ENCODE data around the gene LRRTM3. TPM values are rescaled to one million over a fixed set of nuclear protein-coding genes. Genes with fewer than 3 reads are reported as not detected.

The LRRTM3 gene
- total RNA-seq, 1 experiment from 2014 or later: 0.96 TPM

DNA sequence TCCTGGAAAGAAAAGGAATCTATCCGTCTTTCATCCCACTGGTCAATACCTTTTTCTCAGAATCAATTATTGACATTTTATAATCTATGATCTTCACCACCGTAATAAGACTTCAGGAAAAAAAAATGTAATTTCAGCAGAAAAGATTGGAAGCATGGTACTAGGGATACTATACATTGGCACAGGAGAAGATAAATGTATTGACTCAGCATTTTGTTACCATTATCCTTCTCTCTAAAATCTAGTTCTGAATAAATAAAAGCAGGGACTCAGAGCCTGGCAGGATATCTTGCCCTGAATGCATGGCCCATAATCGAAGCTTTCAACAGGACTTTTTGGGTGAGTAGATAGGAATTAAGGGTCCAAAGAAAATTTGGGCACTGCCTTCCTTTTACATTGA, 120.7 kb downstream of the LRRTM3 start:
- Histone ChIP-seq H2BK20ac (ENCODE audit: low read depth, low read length, poor library complexity, severe bottlenecking) (no peak overlapping the region), H3K79me1 (ENCODE audit: insufficient read depth, low read depth, low read length, poor library complexity, severe bottlenecking) (no peaks in the 10 kb centered on the region), H3K18ac (ENCODE audit: insufficient read length, low read depth, low read length) (no peak overlapping the region), H3K79me2 (ENCODE audit: insufficient read depth, low read length) (no peaks in the 10 kb centered on the region), H4K20me1 (ENCODE audit: control insufficient read depth, insufficient read depth, insufficient read length) (no peaks in the 10 kb centered on the region), H4K8ac (replicated peaks; ENCODE audit: insufficient read length, low read depth, low read length) (no peak overlapping the region), H3K27me3 (ENCODE audit: insufficient read depth, low read length) (no peaks in the 10 kb centered on the region), H3K27ac (ENCODE audit: insufficient read length, low read depth, low read length) (no peak overlapping the region), H3K23ac (ENCODE audit: insufficient read length, low read depth, low read length) (no peak overlapping the region), H2AK5ac (ENCODE audit: insufficient read length, low read length) (no peak overlapping the region), H2BK5ac (ENCODE audit: insufficient read length, low read length) (no peak overlapping the region), H3K56ac (ENCODE audit: insufficient read length, low read depth, low read length) (no peak overlapping the region), H4K5ac (ENCODE audit: insufficient read length, low read depth, low read length) (no peak overlapping the region), H3K9ac (ENCODE audit: extremely low read depth, insufficient read length, low read length) (no peak overlapping the region), H3K9me3 (ENCODE audit: control insufficient read depth, low read depth, low read length) (no peaks in the 10 kb centered on the region), H3K4me1 (ENCODE audit: insufficient read depth, low read length) (no peaks in the 10 kb centered on the region), H2AFZ (ENCODE audit: low read length) (no peak overlapping the region), H2BK12ac (ENCODE audit: insufficient read length, low read depth, low read length) (no peak overlapping the region), H3T11ph (ENCODE audit: low read length) (no peak overlapping the region), H4K91ac (ENCODE audit: insufficient read length, low read depth, low read length) (no peak overlapping the region), H2BK120ac (ENCODE audit: low read depth, low read length, poor library complexity, severe bottlenecking) (no peak overlapping the region), H3K4me2 (ENCODE audit: insufficient read depth, insufficient read length, low read length) (no peak overlapping the region), H2BK15ac (ENCODE audit: low read depth, low read length) (no peak overlapping the region), H3K14ac (ENCODE audit: insufficient read depth, low read length) (no peak overlapping the region), H3K4ac (ENCODE audit: low read depth, low read length) (no peak overlapping the region), H3K23me2 (ENCODE audit: insufficient read length, low read depth, low read length, poor library complexity, severe bottlenecking) (no peaks in the 10 kb centered on the region)
- no peak for DNase-seq
- Mint-ChIP-seq H3K36me3 (ENCODE audit: insufficient read depth in 1 of 3, low read depth in 3 of 3) (no peaks in the 10 kb centered on the region), H3K27ac (no peak overlapping the region), H3K4me1 (no peaks in the 10 kb centered on the region), H3K27me3 (ENCODE audit: low read depth) (no peaks in the 10 kb centered on the region), H3K9me3 (no peaks in the 10 kb centered on the region), H3K4me3 (no peak overlapping the region)
- TF ChIP-seq, protein P1, sequence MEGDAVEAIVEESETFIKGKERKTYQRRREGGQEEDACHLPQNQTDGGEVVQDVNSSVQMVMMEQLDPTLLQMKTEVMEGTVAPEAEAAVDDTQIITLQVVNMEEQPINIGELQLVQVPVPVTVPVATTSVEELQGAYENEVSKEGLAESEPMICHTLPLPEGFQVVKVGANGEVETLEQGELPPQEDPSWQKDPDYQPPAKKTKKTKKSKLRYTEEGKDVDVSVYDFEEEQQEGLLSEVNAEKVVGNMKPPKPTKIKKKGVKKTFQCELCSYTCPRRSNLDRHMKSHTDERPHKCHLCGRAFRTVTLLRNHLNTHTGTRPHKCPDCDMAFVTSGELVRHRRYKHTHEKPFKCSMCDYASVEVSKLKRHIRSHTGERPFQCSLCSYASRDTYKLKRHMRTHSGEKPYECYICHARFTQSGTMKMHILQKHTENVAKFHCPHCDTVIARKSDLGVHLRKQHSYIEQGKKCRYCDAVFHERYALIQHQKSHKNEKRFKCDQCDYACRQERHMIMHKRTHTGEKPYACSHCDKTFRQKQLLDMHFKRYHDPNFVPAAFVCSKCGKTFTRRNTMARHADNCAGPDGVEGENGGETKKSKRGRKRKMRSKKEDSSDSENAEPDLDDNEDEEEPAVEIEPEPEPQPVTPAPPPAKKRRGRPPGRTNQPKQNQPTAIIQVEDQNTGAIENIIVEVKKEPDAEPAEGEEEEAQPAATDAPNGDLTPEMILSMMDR (conservative IDR thresholded peaks at IDR 0.05): no peak
- WGBS (ENCODE audit: extremely low coverage, insufficient read length, low lambda C conversion rate): no CpG with 5 or more reads among the region's 3 CpGs
